AG04450 (cell line): ENCODE results near the gene AQR. TPM values are rescaled to one million over a fixed set of nuclear protein-coding genes. Genes with fewer than 3 reads are reported as not detected.
A peak's percentile ranks its signal among the peaks of the same experiment; 100 is the strongest.

Experiments
- CTCF ChIA-PET: fragments of 300-600, 350-600 bp; formaldehyde crosslinking; extraction: SDS; loops from one replicate; lab custom pipeline; 2022; ENCODE audit warnings: antibody characterized with exemption, inconsistent platforms; lab: Charles Lee
- POLR2A ChIA-PET: fragments of 350-600 bp; formaldehyde crosslinking; extraction: SDS; loops from one replicate; lab custom pipeline; 2021; ENCODE audit warnings: antibody characterized with exemption, inconsistent platforms; lab: Yijun Ruan, JAX
- DNase-seq: peaks from one replicate; pipeline ENCODE4 v3.0.0-alpha.2; 2011; ENCODE audit warnings: low read depth, low spot score
- H3K27ac ChIP-seq: one replicate; pipeline ENCODE4 v1.5.1; 2012; ENCODE audit warnings: low read depth, low read length, control low read depth
- H3K27me3 ChIP-seq: one replicate; pipeline ENCODE4 v1.6.0; 2012; ENCODE audit warnings: low read length; ENCODE audit not compliant: control insufficient read depth, insufficient read depth
- H3K4me3 ChIP-seq: 2 replicates; pipeline ENCODE4 v1.5.1; 2011; ENCODE audit warnings: mild to moderate bottlenecking, low read depth, low read length, control low read depth
- H3K9me3 ChIP-seq: 2 replicates; pipeline ENCODE4 v1.5.1; 2012; ENCODE audit warnings: low read length; ENCODE audit not compliant: control insufficient read depth, insufficient read depth
- polyA plus RNA-seq: library from polyadenylated mRNA; depleted of rRNA; stranded (reverse); fragments of >200 nt; gene quantifications from 2 replicates; pipeline ENCODE4 v1.2.3, GENCODE V29; 2011
- TF ChIP-seq, protein P1 (sequence below): IDR thresholded peaks from 2 replicates; pipeline ENCODE4 v1.5.1; 2011; ENCODE audit warnings: low read depth, low read length, control low read depth, inconsistent platforms

The AQR gene
- polyA plus RNA-seq, 1 experiment: 32.9 TPM

DNA sequence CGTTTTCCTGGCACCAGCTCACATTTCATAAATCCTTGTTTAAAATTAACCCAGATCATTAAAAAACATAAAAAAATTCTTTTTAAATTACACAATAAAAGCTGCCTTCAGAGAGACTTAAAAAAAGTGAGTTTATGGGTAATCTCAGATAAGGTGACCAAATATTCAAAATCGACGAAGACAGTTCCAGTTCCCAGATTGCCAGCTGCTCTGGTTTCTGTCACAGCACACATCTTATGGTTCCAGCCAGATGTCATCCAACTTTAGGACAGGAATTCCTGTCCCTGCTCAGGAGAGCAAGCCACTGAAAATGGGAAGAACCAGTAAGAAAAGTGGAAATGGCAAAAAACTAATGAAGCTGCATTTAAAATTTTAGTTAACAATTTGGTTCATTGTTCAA lies 34.4 kb upstream of the AQR start:
- no peak for DNase-seq
- CTCF ChIA-PET: no interaction called here
- POLR2A ChIA-PET: no interaction called here

DNA sequence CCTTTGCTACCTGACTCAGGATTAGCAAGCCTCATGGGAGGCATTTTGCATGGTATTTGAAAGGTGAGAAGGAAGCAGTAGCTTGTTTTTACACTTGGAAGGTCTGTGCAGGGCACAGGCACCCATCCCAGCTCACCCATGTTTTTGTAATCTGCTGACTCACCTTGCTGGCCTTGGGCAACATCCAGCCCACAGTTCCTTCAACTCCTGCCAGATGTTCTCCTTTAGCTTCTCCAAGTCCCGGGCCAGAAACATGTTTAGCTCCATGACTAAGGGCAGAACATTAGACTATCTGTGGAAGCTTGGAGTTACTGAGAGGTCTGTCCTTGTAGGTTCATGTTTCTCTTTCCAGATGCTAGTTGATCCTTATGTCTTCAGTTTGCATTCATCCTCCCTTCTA lies 31.0 kb upstream of the AQR start:
- DNase-seq: peak; percentile 67
- Histone ChIP-seq H3K27ac (peak overlapping the region; percentile 47), H3K4me3 (no peak overlapping the region), H3K9me3 (no peaks in the 10 kb centered on the region), H3K27me3 (no peaks in the 10 kb centered on the region)
- TF ChIP-seq, protein P1, sequence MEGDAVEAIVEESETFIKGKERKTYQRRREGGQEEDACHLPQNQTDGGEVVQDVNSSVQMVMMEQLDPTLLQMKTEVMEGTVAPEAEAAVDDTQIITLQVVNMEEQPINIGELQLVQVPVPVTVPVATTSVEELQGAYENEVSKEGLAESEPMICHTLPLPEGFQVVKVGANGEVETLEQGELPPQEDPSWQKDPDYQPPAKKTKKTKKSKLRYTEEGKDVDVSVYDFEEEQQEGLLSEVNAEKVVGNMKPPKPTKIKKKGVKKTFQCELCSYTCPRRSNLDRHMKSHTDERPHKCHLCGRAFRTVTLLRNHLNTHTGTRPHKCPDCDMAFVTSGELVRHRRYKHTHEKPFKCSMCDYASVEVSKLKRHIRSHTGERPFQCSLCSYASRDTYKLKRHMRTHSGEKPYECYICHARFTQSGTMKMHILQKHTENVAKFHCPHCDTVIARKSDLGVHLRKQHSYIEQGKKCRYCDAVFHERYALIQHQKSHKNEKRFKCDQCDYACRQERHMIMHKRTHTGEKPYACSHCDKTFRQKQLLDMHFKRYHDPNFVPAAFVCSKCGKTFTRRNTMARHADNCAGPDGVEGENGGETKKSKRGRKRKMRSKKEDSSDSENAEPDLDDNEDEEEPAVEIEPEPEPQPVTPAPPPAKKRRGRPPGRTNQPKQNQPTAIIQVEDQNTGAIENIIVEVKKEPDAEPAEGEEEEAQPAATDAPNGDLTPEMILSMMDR: no peak
- ChIA-PET CTCF (no interaction called here), POLR2A (interaction anchor here (1.0 to 1.2 kb wide), 2 partner anchors 12 to 31 kb away, joined by 3 to 4 read pairs; partner anchors contain the start of gene AQR)

More for the DNA sequence above, 34.4 kb upstream of the AQR start:
- Histone ChIP-seq H3K9me3 (no peaks in the 10 kb centered on the region), H3K27ac (no peak overlapping the region), H3K27me3 (no peaks in the 10 kb centered on the region), H3K4me3 (no peak overlapping the region)
- TF ChIP-seq, protein P1: no peak

DNA sequence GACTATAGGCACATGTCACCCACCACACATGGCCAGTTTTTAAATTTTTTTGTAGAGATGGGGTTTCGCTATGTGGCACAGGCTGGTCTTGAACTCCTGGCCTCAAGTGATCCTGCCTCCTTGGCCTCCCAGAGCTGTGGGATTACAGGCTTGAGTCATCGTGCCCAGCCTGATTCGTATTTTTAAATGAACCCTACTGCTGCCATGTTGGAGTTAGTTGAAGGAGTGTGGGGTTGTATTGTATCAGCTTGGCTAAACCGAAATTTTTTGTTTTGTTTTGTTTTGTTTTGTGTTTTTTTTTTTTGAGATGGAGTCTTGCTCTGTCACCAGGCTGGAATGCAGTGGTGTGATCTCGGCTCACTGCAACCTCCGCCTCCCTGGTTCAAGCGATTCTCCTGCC lies 30.4 kb upstream of the AQR start:
- H3K27ac ChIP-seq: no peak overlapping the region
- no peaks in the 10 kb centered on the region for H3K9me3 ChIP-seq
- DNase-seq: no peak
- H3K4me3 ChIP-seq: no peak overlapping the region
- TF ChIP-seq, protein P1: no peak
- H3K27me3 ChIP-seq: no peaks in the 10 kb centered on the region
- CTCF ChIA-PET: no interaction called here
- POLR2A ChIA-PET: interaction anchor here (1.0 to 1.2 kb wide), 2 partner anchors 11 to 30 kb away, joined by 3 to 4 read pairs; partner anchors contain the start of gene AQR

DNA sequence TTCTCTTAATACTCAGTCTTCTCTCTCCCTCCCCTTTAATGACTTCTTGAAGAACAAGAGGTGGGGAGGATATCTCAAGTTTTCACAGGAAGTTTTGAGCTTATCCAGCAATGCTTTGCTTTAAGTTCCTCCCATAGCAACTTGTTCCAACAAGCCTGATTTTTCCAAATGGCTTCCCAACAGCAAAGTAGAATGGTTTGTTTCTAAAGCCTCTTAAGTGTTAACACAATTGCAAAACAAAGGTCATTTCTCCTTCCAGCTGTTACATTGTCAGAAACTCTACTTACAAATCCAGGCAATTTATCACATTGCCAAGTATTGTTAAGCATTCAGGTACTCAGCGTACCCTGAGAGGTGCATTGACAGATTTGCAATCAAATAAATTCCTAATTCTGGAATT lies 25.4 kb upstream of the AQR start:
- no peak overlapping the region for H3K27ac ChIP-seq
- TF ChIP-seq, protein P1: no peak
- POLR2A ChIA-PET: no interaction called here
- CTCF ChIA-PET: no interaction called here
- H3K4me3 ChIP-seq: no peak overlapping the region
- no peaks in the 10 kb centered on the region for H3K9me3 ChIP-seq
- H3K27me3 ChIP-seq: no peaks in the 10 kb centered on the region
- DNase-seq: no peak

DNA sequence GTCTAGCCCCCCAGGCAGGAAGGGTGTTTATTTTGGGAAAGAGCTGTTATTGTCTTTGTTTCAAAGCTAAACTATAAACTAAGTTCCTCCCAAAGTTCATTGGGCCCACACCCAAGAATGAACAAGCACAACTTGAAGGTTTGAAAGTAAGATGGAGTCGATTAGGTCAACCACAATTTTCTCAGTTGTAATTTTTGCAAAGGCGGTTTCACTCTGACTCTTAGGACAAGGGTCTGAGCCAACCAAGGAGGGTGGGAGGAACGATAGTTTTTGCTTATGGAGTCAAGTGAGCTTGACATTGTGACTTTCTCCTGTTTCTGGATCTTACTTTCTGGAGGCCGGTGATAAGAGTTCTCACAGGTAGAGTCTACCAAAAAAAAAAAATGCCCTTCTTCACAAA lies 24.3 kb upstream of the AQR start:
- Histone ChIP-seq H3K4me3 (no peak overlapping the region), H3K27me3 (no peaks in the 10 kb centered on the region), H3K9me3 (no peaks in the 10 kb centered on the region), H3K27ac (no peak overlapping the region)
- TF ChIP-seq, protein P1: no peak
- POLR2A ChIA-PET: no interaction called here
- CTCF ChIA-PET: interaction anchor here (0.7 kb wide), 1 partner anchor 450 kb away, joined by 6 read pairs; no protein-coding TSS in a partner anchor
- no peak for DNase-seq
